Measurements from ENCODE around the gene SLC12A5. TPM values are rescaled to one million over a fixed set of nuclear protein-coding genes. Genes with fewer than 3 reads are reported as not detected.

The SLC12A5 gene
- polyA plus RNA-seq, 2 of the 4 experiments (the other 2 are of a cell fraction), result 3.0 to 10.8 TPM

DNA sequence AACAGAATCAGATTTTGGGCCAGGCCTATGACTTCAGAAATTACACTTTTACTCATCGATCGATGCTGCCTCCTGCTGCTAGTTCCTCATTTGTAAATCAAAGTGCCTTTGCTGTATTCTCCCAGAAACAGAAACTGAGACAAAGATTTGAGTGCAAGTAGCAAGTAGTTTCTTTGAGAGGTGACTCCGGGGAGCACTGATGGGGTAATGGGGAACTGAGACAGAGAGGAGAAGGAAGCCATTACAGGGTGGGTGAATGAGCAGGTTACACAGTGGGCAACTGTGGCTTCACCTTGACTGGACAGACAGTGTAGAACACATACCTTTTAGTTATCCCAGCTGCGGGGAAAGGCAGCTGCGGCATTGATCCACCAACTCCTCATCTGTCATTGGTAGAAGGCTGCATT lies 79.4 kb downstream of the SLC12A5 start:
- ChIA-PET CTCF (interaction anchor here (1.1 kb wide), 1 partner anchor 10 kb away, joined by 4 read pairs; no protein-coding TSS in a partner anchor), POLR2A (no interaction called here)
- H3K4me3 ChIP-seq, result no peak overlapping the region
- 80% methylated on average over 5 of the region's 5 CpGs for WGBS (ENCODE audit: missing lambda C conversion rate)
- no peaks in the 10 kb centered on the region for H3K4me1 ChIP-seq
- FAIRE-seq (no peak), ATAC-seq (no peak), DNase-seq (ENCODE audit: low read depth in 1 of 2, low spot score in 1 of 2) (no peak)
- peaks cover 15% of the 10 kb centered on the region; the same call in 1 of the 3 replicates for H3K9me3 ChIP-seq
- no peak overlapping the region for H3K4me2 ChIP-seq
- H3K27ac ChIP-seq, result no peak overlapping the region
- TF ChIP-seq HEYL (CRISPR knock-in tag; IDR thresholded peaks at IDR 0.05) (no peak), NFE2L2 (conservative IDR thresholded peaks at IDR 0.05; ENCODE audit: low read length) (no peak), SMC3 (IDR thresholded peaks at IDR 0.05) (no peak), EP300 (IDR thresholded peaks at IDR 0.05) (no peak), CBX8 (IDR thresholded peaks at IDR 0.05) (no peak), HDAC2 (IDR thresholded peaks at IDR 0.05) (no peak), JUN (IDR thresholded peaks at IDR 0.05) (no peak), KDM1A (IDR thresholded peaks at IDR 0.05; ENCODE audit: low read depth) (no peak), KDM5A (IDR thresholded peaks at IDR 0.05) (no peak), RFX5 (IDR thresholded peaks at IDR 0.05) (no peak), HOXA7 (CRISPR knock-in tag; IDR thresholded peaks at IDR 0.05) (no peak), SREBF2 (IDR thresholded peaks at IDR 0.05) (no peak), NR3C1 (IDR thresholded peaks at IDR 0.05) (no peak), TFCP2L1 (CRISPR knock-in tag; IDR thresholded peaks at IDR 0.05) (no peak), ZFP36 (IDR thresholded peaks at IDR 0.05; ENCODE audit: borderline replicate concordance, partially characterized antibody) (no peak)
- TF ChIP-seq, protein P1, sequence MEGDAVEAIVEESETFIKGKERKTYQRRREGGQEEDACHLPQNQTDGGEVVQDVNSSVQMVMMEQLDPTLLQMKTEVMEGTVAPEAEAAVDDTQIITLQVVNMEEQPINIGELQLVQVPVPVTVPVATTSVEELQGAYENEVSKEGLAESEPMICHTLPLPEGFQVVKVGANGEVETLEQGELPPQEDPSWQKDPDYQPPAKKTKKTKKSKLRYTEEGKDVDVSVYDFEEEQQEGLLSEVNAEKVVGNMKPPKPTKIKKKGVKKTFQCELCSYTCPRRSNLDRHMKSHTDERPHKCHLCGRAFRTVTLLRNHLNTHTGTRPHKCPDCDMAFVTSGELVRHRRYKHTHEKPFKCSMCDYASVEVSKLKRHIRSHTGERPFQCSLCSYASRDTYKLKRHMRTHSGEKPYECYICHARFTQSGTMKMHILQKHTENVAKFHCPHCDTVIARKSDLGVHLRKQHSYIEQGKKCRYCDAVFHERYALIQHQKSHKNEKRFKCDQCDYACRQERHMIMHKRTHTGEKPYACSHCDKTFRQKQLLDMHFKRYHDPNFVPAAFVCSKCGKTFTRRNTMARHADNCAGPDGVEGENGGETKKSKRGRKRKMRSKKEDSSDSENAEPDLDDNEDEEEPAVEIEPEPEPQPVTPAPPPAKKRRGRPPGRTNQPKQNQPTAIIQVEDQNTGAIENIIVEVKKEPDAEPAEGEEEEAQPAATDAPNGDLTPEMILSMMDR (IDR thresholded peaks at IDR 0.05), result no peak
- TF ChIP-seq, protein P2, sequence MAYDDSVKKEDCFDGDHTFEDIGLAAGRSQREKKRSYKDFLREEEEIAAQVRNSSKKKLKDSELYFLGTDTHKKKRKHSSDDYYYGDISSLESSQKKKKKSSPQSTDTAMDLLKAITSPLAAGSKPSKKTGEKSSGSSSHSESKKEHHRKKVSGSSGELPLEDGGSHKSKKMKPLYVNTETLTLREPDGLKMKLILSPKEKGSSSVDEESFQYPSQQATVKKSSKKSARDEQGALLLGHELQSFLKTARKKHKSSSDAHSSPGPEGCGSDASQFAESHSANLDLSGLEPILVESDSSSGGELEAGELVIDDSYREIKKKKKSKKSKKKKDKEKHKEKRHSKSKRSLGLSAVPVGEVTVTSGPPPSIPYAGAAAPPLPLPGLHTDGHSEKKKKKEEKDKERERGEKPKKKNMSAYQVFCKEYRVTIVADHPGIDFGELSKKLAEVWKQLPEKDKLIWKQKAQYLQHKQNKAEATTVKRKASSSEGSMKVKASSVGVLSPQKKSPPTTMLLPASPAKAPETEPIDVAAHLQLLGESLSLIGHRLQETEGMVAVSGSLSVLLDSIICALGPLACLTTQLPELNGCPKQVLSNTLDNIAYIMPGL (CRISPR knock-in tag; IDR thresholded peaks at IDR 0.05; ENCODE audit: borderline replicate concordance), result no peak
- TF ChIP-seq, protein P3, sequence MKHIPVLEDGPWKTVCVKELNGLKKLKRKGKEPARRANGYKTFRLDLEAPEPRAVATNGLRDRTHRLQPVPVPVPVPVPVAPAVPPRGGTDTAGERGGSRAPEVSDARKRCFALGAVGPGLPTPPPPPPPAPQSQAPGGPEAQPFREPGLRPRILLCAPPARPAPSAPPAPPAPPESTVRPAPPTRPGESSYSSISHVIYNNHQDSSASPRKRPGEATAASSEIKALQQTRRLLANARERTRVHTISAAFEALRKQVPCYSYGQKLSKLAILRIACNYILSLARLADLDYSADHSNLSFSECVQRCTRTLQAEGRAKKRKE (CRISPR knock-in tag; IDR thresholded peaks at IDR 0.05; ENCODE audit: low read depth), result no peak
- TF ChIP-seq, protein P4, sequence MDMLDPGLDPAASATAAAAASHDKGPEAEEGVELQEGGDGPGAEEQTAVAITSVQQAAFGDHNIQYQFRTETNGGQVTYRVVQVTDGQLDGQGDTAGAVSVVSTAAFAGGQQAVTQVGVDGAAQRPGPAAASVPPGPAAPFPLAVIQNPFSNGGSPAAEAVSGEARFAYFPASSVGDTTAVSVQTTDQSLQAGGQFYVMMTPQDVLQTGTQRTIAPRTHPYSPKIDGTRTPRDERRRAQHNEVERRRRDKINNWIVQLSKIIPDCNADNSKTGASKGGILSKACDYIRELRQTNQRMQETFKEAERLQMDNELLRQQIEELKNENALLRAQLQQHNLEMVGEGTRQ (IDR thresholded peaks at IDR 0.05), result no peak

DNA sequence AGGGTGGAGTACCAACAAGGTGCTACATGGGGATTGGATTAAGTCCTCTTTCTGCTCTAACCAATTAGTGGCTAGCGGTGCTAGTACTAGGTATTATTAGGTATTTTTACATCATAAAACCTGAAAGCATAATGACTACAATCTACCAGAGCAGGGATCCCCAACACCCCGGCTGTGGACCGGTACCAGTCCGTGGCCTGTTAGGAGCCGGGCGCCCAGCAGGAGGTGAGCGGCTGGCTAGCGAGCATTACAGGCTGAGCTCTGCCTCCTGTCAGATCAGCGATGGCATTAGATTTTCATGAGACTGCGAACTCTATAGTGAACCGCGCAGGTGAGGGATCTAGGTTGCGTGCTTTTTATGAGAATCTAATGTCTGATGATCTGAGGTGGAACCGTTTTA lies 80.0 kb downstream of the SLC12A5 start:
- CTCF ChIA-PET, result no interaction called here
- Histone ChIP-seq H3K4me1 (no peaks in the 10 kb centered on the region), H3K9me3 (peaks cover 9% of the 10 kb centered on the region; the same call in 1 of the 3 replicates), H3K4me3 (no peak overlapping the region), H3K27ac (no peak overlapping the region), H3K4me2 (no peak overlapping the region)
- DNase-seq (ENCODE audit: low read depth in 1 of 2, low spot score in 1 of 2) (no peak), ATAC-seq (no peak), FAIRE-seq (no peak)
- POLR2A ChIA-PET, result no interaction called here
- WGBS (ENCODE audit: missing lambda C conversion rate), result 73% methylated on average over 14 of the region's 14 CpGs
- no peak for TF ChIP-seq CBX8 (IDR thresholded peaks at IDR 0.05)
- no peak for TF ChIP-seq RCOR1 (IDR thresholded peaks at IDR 0.05; ENCODE audit: low read depth, low read length)
- TF ChIP-seq JUNB (IDR thresholded peaks at IDR 0.05), result no peak
- TF ChIP-seq RNF2 (IDR thresholded peaks at IDR 0.05; ENCODE audit: borderline replicate concordance, low read depth), result no peak
- no peak for TF ChIP-seq KDM1A (IDR thresholded peaks at IDR 0.05; ENCODE audit: low read depth)
- TF ChIP-seq EHMT2 (IDR thresholded peaks at IDR 0.05; ENCODE audit: low read depth), result no peak
- no peak for TF ChIP-seq MYC (IDR thresholded peaks at IDR 0.05; ENCODE audit: borderline replicate concordance, low read length)
- no peak for TF ChIP-seq SMC3 (IDR thresholded peaks at IDR 0.05)
- TF ChIP-seq CBX2 (IDR thresholded peaks at IDR 0.05; ENCODE audit: borderline replicate concordance, low read depth), result no peak
- TF ChIP-seq, protein P5, sequence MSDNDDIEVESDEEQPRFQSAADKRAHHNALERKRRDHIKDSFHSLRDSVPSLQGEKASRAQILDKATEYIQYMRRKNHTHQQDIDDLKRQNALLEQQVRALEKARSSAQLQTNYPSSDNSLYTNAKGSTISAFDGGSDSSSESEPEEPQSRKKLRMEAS (IDR thresholded peaks at IDR 0.05), result no peak
- no peak for TF ChIP-seq ZNF302 (CRISPR knock-in tag; IDR thresholded peaks at IDR 0.05)
- no peak for TF ChIP-seq HDAC2 (IDR thresholded peaks at IDR 0.05)
- no peak for TF ChIP-seq ZFP36 (IDR thresholded peaks at IDR 0.05; ENCODE audit: borderline replicate concordance, partially characterized antibody)
- TF ChIP-seq KDM5A (IDR thresholded peaks at IDR 0.05), result no peak
- TF ChIP-seq RARB (CRISPR knock-in tag; IDR thresholded peaks at IDR 0.05), result no peak
- TF ChIP-seq EHF (CRISPR knock-in tag; IDR thresholded peaks at IDR 0.05), result no peak
- TF ChIP-seq TFCP2L1 (CRISPR knock-in tag; IDR thresholded peaks at IDR 0.05), result no peak
- no peak for TF ChIP-seq CHD2 (IDR thresholded peaks at IDR 0.05; ENCODE audit: low read length, partially characterized antibody)
